RWPE2 (cell line): ENCODE measurements around the gene SMARCA4.

Experiments
- ATAC-seq: fragments of 200-7000 bp; cut with Tn5 transposase; 3 replicates; pipeline ENCODE4 v1.9.1; 2021; ENCODE audit warnings: low read depth
- DNase-seq: peaks from one replicate; pipeline ENCODE4 v3.0.0-alpha.2; 2020; ENCODE audit warnings: low spot score
- H3K27ac ChIP-seq: fragments of 450-650 bp; 2 replicates; pipeline ENCODE4 v1.5.1; 2017; ENCODE audit warnings: mild to moderate bottlenecking; ENCODE audit not compliant: poor library complexity, severe bottlenecking
- H3K27me3 ChIP-seq: fragments of 250-450 bp; sonication (Bioruptor Pico); 2 replicates; pipeline ENCODE4 v1.5.1; 2021; ENCODE audit warnings: mild to moderate bottlenecking, moderate library complexity; ENCODE audit not compliant: insufficient read depth, poor library complexity, severe bottlenecking
- H3K36me3 ChIP-seq: fragments of 250-450 bp; sonication (Bioruptor Pico); 2 replicates; pipeline ENCODE4 v1.5.1; 2020; ENCODE audit warnings: low read depth, mild to moderate bottlenecking, moderate library complexity
- H3K4me1 ChIP-seq: fragments of 250-450 bp; sonication (Bioruptor Pico); 2 replicates; pipeline ENCODE4 v1.5.1; 2021; ENCODE audit warnings: mild to moderate bottlenecking, moderate library complexity; ENCODE audit not compliant: insufficient read depth, poor library complexity, severe bottlenecking
- H3K4me3 ChIP-seq: fragments of 250-450 bp; sonication (Bioruptor Pico); 2 replicates; pipeline ENCODE4 v1.5.1; 2021; ENCODE audit warnings: mild to moderate bottlenecking, moderate library complexity; ENCODE audit not compliant: severe bottlenecking
- H3K9me3 ChIP-seq: fragments of 250-450 bp; sonication (Bioruptor Pico); 2 replicates; pipeline ENCODE4 v1.5.1; 2021; ENCODE audit warnings: mild to moderate bottlenecking, moderate library complexity; ENCODE audit not compliant: severe bottlenecking
- CTCF ChIP-seq: fragments of 450-650 bp; IDR thresholded peaks from one replicate; pipeline ENCODE4 v1.5.1; 2017; ENCODE audit warnings: mild to moderate bottlenecking, moderate library complexity; ENCODE audit not compliant: poor library complexity, severe bottlenecking

The SMARCA4 gene

GRCh38 chr19:11012507-11012906, 51.7 kb downstream of the SMARCA4 start:
- no peak for DNase-seq
- Histone ChIP-seq H3K36me3 (peaks cover 96% of the 10 kb centered on the region), H3K27me3 (no peaks in the 10 kb centered on the region), H3K4me1 (no peaks in the 10 kb centered on the region), H3K4me3 (no peak overlapping the region), H3K9me3 (no peaks in the 10 kb centered on the region), H3K27ac (no peak overlapping the region)
- no peak for ATAC-seq
- no peak for TF ChIP-seq CTCF

GRCh38 chr19:11013771-11014170, 52.9 kb downstream of the SMARCA4 start:
- peak; percentile 65 for DNase-seq
- H3K9me3 ChIP-seq = no peaks in the 10 kb centered on the region
- no peaks in the 10 kb centered on the region for H3K4me1 ChIP-seq
- H3K27me3 ChIP-seq = no peaks in the 10 kb centered on the region
- no peak for ATAC-seq
- H3K4me3 ChIP-seq = no peak overlapping the region
- H3K36me3 ChIP-seq = peaks cover 93% of the 10 kb centered on the region
- no peak overlapping the region for H3K27ac ChIP-seq
- TF ChIP-seq CTCF = no peak

- ATAC-seq (no peak), DNase-seq (no peak)
- Histone ChIP-seq H3K9me3 (no peaks in the 10 kb centered on the region), H3K4me1 (no peaks in the 10 kb centered on the region), H3K27ac (no peak overlapping the region), H3K4me3 (no peak overlapping the region), H3K36me3 (peaks cover 94% of the 10 kb centered on the region), H3K27me3 (no peaks in the 10 kb centered on the region)
- no peak for TF ChIP-seq CTCF
These were observed 53.6 kb downstream of the SMARCA4 start for GRCh38 chr19:11014403-11014911.

- no peak for ATAC-seq
- Histone ChIP-seq H3K4me3 (no peak overlapping the region), H3K9me3 (no peaks in the 10 kb centered on the region), H3K36me3 (peaks cover 87% of the 10 kb centered on the region), H3K27me3 (no peaks in the 10 kb centered on the region), H3K4me1 (no peaks in the 10 kb centered on the region), H3K27ac (no peak overlapping the region)
- no peak for TF ChIP-seq CTCF
- DNase-seq = no peak
These were observed 55.8 kb downstream of the SMARCA4 start for GRCh38 chr19:11016631-11017030.

GRCh38 chr19:11017275-11018035, 56.6 kb downstream of the SMARCA4 start:
- H3K27ac ChIP-seq = no peak overlapping the region
- H3K36me3 ChIP-seq = peaks cover 87% of the 10 kb centered on the region
- TF ChIP-seq CTCF = no peak
- no peak for DNase-seq
- no peaks in the 10 kb centered on the region for H3K27me3 ChIP-seq
- ATAC-seq = no peak
- no peaks in the 10 kb centered on the region for H3K9me3 ChIP-seq
- H3K4me1 ChIP-seq = no peaks in the 10 kb centered on the region
- H3K4me3 ChIP-seq = no peak overlapping the region
